ENCODE data around the gene ZFP92. TPM values are rescaled to one million over a fixed set of nuclear protein-coding genes. Genes with fewer than 3 reads are reported as not detected.

Gene ZFP92
- total RNA-seq, 2 experiments from 2014 or later = 0.03 TPM; not detected in 1

- no peak overlapping the region for H3K4me3 ChIP-seq (ENCODE audit: low read depth, low read length, poor library complexity, severe bottlenecking)
- no peak overlapping the region for H2AFZ ChIP-seq (ENCODE audit: low read length)
- no peaks in the 10 kb centered on the region for H3K36me3 ChIP-seq (ENCODE audit: insufficient read depth, low read length)
- no peak overlapping the region for H3K27ac ChIP-seq (ENCODE audit: low read depth, low read length, poor library complexity, severe bottlenecking)
- intact Hi-C loops (cut with micrococcal nuclease; ENCODE audit: unreplicated experiment) = no loop called here
- BruUV-seq (replicated peaks) = no TSS peak
- no peaks in the 10 kb centered on the region for H3K4me1 ChIP-seq (ENCODE audit: insufficient read depth, low read length, poor library complexity, severe bottlenecking)
- ChIA-PET CTCF (ENCODE audit: unreplicated experiment) (no interaction called here), POLR2A (no interaction called here)
- no peaks in the 10 kb centered on the region for H3K79me2 ChIP-seq (ENCODE audit: insufficient read depth, low read depth, low read length)
- no peaks in the 10 kb centered on the region for H3K9me2 ChIP-seq (ENCODE audit: insufficient read depth, low read length)
- no peaks in the 10 kb centered on the region for H4K20me1 ChIP-seq (ENCODE audit: insufficient read depth, low read length)
- no peak overlapping the region for H3K4me2 ChIP-seq (ENCODE audit: low read length)
- no peaks in the 10 kb centered on the region for H3K9me3 ChIP-seq (ENCODE audit: low read length)
- no peak for DNase-seq (ENCODE audit: low spot score)
- TF ChIP-seq CTCF (conservative IDR thresholded peaks at IDR 0.05; ENCODE audit: low read length) (no peak), EZH2phosphoT487 (IDR thresholded peaks at IDR 0.05; ENCODE audit: borderline replicate concordance, low read depth, low read length) (no peak)
Observed at GRCh38 chrX:153398275-153398960, 12.9 kb upstream of the ZFP92 start.

GRCh38 chrX:153400146-153401132 is 10.8 kb upstream of the ZFP92 start:
- intact Hi-C loops (cut with micrococcal nuclease; ENCODE audit: unreplicated experiment) = no loop called here
- Histone ChIP-seq H3K79me2 (ENCODE audit: insufficient read depth, low read depth, low read length) (no peaks in the 10 kb centered on the region), H3K4me1 (ENCODE audit: insufficient read depth, low read length, poor library complexity, severe bottlenecking) (no peaks in the 10 kb centered on the region), H3K4me2 (ENCODE audit: low read length) (no peak overlapping the region), H3K9me3 (ENCODE audit: low read length) (no peaks in the 10 kb centered on the region), H3K27ac (ENCODE audit: low read depth, low read length, poor library complexity, severe bottlenecking) (no peak overlapping the region), H3K9me2 (ENCODE audit: insufficient read depth, low read length) (no peaks in the 10 kb centered on the region), H3K4me3 (ENCODE audit: low read depth, low read length, poor library complexity, severe bottlenecking) (no peak overlapping the region), H3K36me3 (ENCODE audit: insufficient read depth, low read length) (no peaks in the 10 kb centered on the region), H2AFZ (ENCODE audit: low read length) (no peak overlapping the region), H4K20me1 (ENCODE audit: insufficient read depth, low read length) (no peaks in the 10 kb centered on the region)
- TF ChIP-seq CTCF (conservative IDR thresholded peaks at IDR 0.05; ENCODE audit: low read length) (peak; percentile 93), EZH2phosphoT487 (IDR thresholded peaks at IDR 0.05; ENCODE audit: borderline replicate concordance, low read depth, low read length) (no peak)
- peak; percentile 63 for DNase-seq (ENCODE audit: low spot score)
- BruUV-seq (replicated peaks) = no TSS peak
- POLR2A ChIA-PET = no interaction called here
- CTCF ChIA-PET (ENCODE audit: unreplicated experiment) = no interaction called here
